Measurements from ENCODE around the gene RNASEH2C.

Gene RNASEH2C

DNA sequence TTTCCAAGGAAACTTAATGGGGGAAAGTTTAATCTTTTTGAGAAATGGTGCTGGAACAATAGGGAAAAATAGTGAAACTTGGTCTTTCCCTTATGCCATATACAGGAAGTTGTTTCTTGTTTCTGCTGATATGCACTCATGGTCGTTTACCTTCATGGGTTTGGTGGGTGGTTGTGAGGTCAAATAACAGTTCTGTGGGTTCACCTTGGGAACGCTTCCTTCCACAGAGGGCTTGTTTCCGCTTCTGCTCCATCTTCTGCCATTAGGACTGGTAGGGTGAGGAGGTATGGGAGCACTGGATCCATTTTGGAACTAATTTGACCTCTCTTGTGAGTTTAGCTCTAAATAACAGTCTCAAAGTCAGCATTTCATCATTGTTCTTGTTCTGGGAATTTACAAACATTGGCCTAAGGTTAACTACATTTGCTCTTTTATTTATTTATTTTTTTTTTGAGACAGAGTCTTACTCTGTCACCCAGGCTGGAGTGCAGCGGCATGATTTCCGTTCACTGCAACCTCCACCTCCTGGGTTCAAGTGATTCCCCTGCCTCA, 40.3 kb downstream of the RNASEH2C start:
- DNase-seq, result no peak

DNA sequence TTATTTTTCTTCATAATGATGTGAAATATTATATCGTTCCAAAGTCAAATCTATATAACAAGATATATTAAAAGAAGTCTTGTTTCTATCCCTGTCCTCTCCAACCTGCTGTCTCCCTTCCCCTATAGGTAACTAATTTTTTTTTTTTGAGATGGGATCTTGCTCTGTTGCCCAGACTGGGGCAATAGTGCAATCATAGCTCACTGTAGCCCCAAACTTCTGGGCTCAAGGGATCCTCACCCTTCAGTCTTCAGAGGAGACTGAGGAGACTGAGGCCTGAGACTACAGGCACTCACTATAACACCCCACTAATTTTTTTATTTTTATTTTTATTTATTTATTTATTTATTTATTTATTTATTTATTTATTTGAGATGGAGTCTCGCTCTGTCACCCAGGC, 47.6 kb downstream of the RNASEH2C start:
- DNase-seq, result no peak

DNA sequence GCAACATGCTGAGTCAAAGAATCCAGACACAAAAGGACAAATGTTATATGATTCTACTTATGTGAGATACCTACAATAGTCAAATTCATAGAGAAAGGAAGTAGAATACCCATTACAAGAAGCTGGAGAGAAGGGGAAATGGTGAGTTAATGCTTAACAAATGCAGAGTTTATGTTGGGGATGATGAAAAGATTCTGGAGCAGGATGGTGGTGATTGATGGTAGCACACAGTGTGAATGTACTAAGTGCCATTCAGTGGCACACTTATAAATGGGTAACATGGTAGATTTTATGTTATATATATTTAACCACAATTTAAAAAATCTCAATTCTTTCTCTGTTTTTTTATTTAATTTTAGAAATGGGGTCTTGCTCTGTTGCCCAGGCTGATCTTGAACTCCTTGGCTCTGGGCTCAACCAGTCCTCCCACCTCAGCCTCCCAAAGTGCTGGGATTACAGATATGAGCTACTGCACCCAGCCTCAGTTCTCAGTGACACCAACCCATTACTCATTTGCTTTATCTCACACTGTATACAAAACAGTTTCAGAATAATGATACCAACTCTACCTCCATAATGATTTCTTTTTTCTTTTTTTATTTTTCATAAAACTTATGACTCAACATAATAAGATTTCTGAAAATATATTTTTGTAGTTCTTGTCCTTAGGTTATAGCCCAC, 48.3 kb downstream of the RNASEH2C start:
- no peak for DNase-seq

Measured in NCI-H2171 (cell line).